GM21390 (cell line): ENCODE results near the gene ZSWIM1.
A peak's percentile ranks its signal among the peaks of the same experiment; 100 is the strongest.

Source experiments
- ATAC-seq: cut with Tn5 transposase; IDR thresholded peaks from one replicate; pipeline ENCODE4 v1.9.1; 2021; ENCODE audit not compliant: unreplicated experiment

ZSWIM1 gene

GRCh38 chr20:45907219-45907948, 26.4 kb downstream of the ZSWIM1 start:
- ATAC-seq, result no peak

DNA sequence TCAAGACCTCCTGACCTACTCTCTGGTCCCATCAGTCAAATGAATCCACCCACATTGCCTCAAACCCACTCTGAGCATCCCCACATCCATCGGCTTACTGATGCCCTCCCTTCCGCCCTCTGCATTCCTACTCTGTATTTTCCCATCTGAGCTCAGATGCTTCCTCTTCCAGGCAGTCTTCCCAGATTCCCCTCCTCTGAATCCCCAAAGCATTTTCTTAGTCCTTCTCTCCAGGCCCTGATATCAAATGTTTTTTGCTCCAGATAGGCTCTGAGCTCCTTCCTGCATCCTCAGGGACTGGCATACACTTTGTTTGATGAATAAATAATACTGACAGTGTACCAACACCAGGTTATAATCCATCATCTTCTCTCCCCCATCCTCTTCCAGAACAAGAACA, 27.1 kb downstream of the ZSWIM1 start:
- ATAC-seq, result no peak

GRCh38 chr20:45909336-45909808, 28.3 kb downstream of the ZSWIM1 start:
- ATAC-seq, result no peak

DNA sequence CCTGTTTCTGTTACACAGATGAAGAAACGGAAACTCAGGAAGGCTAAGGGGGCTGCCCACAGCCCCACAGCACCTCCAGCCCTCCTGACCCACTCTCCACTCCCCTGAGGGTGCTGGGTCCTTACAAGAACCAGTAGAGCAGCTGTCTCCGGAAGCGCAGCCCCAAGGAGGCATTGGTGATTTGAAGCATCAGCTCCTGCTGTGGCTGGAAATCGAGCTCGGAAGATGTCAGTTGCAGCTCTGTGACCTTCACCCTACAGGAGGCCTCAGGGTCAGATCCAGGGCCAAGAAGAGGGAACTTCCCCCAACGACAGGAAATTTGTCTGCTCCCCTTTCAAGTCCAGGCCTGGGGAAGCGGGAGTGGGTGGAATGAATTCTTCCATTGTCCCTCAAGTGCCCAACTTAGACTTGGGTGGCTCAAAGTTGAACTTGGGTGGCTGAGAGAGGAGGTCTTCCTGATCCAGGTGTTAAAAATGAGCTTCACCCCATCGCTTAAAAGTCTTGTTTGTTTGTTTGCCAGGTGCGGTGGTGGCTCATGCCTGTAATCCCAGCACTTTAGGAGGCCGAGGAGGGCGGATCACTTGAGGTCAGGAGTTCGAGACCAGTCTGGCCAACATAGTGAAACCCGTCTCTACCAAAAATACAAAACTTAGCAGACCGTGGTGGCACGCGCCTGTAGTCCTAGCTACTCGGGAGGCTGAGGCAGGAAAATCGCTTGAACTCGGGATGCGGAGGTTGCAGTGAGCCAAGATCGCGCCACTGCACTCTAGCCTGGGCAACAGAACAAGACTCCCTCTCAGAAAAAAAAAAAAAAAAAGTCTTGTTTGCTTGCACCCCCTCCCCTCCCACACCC, 29.0 kb downstream of the ZSWIM1 start:
- ATAC-seq, result no peak

DNA sequence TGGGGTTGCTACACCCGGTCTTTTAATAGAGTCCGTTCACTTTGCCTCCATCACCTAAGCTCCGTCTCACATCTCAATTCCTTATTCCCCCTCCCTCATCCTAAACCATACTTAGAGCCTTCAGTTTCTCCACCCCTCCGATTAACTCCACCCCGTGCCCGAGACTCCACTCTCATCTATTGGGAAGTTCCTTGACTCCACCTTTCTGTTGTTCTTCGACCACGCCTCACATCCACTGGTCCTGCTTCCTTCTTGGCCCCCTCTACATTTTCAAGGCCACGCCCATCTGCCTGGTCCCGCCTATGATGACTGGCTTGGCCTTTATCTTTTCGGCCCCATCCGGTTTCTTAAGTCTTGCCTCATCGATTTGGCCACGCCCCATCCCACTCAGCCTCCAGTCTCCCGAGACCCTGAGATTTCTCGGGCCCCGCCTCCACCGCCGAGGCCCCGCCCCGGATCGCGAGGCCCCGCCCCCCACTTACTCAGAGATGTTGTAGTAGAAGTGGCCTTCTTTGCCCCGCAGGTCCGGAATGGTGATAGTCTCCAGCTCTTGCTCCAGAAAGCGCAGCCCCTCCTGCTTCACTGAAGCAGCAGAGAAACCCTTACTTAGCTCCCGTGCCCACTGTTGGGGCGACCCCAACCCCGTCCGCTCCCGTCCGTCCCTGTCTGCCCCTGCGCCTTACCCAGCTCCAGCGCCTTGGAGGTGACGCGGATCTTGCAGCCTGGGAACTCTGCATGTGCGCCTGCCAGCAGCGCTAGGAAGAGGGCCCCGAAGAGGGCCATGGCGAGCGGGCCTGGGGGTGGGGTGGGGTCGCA, 29.9 kb downstream of the ZSWIM1 start:
- peak; percentile 77 for ATAC-seq

GRCh38 chr20:45911486-45912343, 30.7 kb downstream of the ZSWIM1 start, which contains the start of gene PLTP:
TSS of gene PLTP (minus strand) at chr20:45912155. CDS start at chr20:45911452, 703 bp downstream.
- no peak for ATAC-seq

GRCh38 chr20:45912344-45912682, 31.3 kb downstream of the ZSWIM1 start:
- no peak for ATAC-seq

GRCh38 chr20:45913116-45913515, 32.1 kb downstream of the ZSWIM1 start:
- ATAC-seq, result no peak

- no peak for ATAC-seq
Measured at GRCh38 chr20:45917790-45918141, 36.7 kb downstream of the ZSWIM1 start.

- no peak for ATAC-seq
Measured at GRCh38 chr20:45918182-45918737, 37.2 kb downstream of the ZSWIM1 start.

DNA sequence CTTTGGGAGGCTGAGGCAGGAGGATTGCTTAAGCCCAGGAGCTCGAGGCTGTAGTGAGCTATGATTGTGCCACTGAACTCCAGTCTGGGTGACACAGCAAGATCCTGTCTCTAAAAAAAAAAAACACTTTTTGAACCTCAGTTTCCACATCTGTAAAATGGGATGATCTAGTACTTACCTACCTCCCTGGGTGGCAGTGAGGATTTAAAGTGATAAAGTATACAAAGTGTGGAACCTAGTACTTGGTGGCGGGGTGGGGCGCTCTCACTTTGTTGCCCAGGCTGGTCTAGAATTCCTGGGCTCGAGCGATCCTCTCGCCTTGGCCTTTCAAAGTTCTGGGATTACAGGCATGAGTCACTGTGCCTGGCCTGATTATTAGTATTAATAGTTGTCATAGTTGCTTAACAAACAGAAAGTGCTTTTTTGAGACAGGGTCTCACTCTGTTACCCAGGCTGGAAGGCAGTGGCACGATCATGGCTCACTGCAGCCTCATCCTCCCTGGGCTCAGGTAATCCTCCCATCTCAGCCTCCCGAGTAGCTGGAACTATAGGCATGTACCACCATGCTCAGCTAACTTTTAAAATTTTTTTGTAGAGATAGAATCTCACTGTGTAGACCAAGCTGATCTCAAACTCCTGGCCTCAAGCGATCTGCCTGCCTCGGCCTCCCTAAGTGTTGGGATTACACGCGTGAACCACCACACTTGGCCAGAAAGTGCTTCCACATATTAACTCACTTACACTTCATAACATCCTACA, 37.9 kb downstream of the ZSWIM1 start:
- ATAC-seq, result no peak

DNA sequence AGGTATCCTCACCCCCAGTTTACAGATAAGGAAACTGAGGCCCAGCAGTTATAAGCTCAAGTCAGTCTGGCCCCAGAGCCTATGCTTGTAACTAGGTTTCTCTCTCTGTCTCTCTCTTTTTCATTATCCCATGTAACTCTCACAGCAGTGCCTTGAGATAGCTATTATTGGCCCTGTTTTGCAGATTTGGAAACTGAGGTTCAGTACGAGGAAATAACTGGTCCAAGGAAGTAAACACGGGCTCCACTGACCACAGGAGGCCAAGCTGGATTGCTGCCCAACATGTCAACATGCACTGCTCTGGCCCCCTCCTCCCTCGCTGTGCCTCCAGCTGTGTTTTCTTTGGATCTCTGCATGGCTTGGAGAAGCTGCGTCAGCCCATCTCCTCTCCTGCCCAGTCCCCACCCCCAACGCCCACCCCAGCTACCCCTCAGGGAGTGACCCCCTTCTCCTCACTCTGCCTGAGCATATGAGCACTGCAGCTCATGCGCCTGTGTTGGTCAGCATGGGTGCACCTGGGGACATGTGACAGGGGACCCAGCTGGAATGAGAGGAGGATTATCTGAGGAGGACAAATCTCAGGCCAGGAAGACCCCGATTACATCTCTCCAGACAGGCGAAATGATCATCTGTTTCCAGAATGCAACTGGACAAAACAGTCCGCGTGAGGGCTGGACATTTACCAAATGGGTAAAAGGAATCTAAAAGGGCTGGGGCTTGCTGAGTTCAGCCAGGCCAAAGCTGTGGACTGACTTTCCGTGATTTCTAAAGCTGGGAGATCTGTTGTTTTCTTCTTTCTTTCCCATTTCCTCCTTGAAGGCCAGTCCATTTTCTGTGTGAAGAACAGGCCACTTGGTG, 38.7 kb downstream of the ZSWIM1 start:
- no peak for ATAC-seq

- ATAC-seq, result no peak
Measured at GRCh38 chr20:45920462-45921336, 39.7 kb downstream of the ZSWIM1 start.

GRCh38 chr20:45921337-45922189, 40.5 kb downstream of the ZSWIM1 start:
- ATAC-seq, result no peak

GRCh38 chr20:45924391-45925261, 43.6 kb downstream of the ZSWIM1 start:
- no peak for ATAC-seq
